ENCODE data around the gene MICB.
"Not testable (repeated sequence)": the region's sequence is repeated elsewhere in the genome, so short reads cannot be mapped to it uniquely, and the experiment has no call there.

Gene MICB

GRCh38 chr6:31497531-31498476, at the start of gene MICB:
Gene MICB, plus strand, starts transcription at chr6:31498145. Its CDS starts 49 bp downstream, at chr6:31498194.
- peak; percentile 73 for DNase-seq

DNA sequence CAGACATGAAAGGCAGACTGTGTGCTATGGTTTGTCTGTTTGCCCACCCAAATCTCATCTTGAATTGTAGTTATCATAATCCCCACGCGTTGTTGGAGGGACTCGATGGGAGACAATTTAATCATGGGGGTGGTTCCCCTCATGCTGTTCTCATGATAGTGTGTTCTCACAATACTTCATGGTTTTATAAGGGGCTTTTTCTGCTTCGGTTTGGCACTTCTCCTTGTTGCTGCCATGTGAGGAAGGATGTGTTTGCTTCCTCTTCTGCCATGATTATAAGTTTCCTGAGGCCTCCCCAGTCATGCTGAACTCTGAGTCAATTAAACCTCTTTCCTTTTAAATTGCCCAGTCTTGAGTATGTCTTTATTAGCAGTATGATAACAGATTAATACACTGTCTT, 47.2 kb upstream of the MICB start:
- no peak for DNase-seq

- DNase-seq: no peak
Observed at GRCh38 chr6:31452859-31453258, 45.1 kb upstream of the MICB start.

DNA sequence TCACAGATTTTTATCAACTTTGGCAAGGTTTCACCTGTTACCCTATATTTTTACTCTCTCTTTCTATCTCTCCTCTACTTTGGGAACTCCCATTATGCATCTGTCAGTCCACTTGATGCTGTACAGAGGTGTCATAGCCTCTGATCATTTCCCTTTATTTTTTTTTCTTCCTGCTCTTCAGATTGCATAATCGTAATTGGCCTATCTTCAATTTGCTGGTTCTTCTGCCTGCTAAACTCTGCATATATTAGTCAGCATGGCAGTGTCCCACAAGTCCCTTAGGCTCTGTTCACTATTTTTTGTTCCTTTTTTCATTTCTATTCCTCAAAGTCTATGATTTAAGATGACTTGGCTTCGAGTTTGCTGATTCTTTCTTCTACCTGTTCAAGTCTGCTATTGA, 44.7 kb upstream of the MICB start:
- no peak for DNase-seq

- DNase-seq: not testable (repeated sequence)
Observed at GRCh38 chr6:31459864-31460263, 38.1 kb upstream of the MICB start.

- no peak for DNase-seq
Observed at GRCh38 chr6:31460361-31461025, 37.5 kb upstream of the MICB start.

DNA sequence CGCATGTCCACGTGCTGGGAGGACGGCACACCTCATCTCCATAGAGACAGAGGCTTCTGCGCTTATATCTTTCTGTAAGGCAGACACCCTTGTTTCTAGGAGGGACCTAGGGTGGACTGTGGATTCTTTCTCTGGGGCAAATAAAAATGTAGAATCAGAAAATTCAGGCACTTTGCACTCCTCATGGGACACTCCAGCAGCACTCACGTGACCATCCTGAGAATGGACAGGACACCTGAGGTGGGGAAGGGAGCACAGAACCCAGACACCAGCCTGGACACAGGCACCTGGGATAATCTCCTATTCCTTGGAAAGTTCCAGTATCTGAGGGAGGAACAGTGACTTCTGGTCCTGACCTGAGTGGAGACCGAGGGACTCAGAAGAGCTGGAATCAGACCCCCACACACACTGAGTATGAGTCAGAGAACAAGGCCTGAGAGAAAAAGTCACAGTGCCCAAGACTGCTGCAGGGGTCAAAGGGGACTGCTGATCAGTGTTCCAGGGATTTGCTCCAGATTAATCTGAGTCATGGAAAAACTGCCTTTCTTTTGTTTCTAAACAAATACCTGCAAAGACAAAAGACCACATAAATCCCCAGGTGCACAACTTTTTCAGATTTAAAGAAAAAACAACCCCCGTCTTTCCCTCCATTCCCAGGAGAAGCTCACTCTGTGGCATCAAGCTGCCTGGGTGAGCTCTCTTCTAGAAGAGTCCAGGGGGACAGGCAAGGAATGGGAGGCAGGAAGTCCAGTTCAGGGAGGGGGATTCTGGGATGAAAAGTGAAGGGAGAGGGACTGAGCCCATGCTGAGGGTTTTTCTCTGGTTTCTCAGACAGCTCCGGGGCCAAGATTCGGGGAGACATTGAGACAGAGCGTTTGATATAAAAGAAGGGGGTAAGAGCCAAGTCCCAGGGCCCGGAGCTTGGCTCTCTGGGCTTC, 35.6 kb upstream of the MICB start:
- DNase-seq: no peak

- DNase-seq: peak; percentile 86
Observed at GRCh38 chr6:31462964-31463870, 34.7 kb upstream of the MICB start.

DNA sequence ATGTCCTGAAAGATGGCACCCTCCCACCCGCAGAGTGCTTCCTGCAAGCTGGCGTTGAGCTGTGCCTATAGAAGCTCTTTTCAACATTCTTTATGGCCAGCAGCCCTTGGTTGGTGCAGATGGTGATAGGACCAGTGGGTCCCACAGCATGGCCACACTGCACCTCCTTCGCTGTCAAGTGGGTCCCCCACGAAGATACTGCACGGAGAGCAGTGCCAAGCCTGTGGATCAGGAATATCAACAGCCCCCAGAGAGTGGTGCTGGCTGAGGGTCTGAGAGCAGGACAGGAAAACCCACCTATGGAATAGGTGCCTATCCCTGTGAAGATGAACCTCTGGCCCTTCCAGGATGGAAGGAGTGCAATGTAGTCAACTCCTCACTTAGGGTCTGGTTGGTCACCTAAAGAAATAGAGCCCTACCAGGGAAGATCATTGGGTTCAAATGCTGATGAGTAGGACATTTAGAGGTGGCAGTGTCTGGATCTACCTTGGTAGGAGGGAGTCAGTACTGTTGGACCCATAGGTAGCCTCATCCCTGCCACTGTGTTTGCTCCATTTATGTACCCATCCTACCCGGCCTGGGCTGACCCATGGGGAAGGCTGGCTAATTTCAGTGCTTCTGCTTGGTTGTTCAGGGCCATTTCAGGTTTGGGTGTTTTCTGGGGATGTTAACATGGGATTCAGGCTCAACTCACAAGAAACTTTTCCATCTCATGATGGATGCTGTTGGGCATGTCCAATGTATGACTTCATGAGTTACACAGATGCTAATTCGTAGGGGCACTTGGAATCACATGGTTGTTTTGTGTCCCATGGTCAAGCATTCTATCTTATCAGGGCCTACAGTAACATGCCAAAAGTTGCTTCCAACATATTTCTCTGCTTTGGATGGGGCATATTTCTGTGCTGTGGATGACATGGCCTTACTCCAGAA, 33.4 kb upstream of the MICB start:
- no peak for DNase-seq

DNA sequence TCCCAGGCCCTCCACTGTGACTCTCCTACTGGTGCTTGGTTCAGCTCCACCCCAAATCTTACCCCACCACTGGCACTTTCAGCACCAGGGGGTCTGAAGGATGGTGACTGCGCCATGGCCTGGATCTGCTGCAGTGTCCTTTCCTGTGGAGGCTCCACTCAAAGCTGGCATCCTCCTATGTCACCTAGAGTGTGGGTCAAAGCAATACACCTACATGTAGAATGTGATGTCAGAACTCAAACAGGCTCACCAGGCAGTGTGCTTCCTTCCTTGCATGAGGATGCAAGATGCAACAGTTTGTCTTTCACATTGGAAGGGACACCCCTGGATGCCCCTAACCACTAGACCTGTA, 32.8 kb upstream of the MICB start:
- DNase-seq: no peak

GRCh38 chr6:31465718-31466117, 32.2 kb upstream of the MICB start:
- no peak for DNase-seq

DNA sequence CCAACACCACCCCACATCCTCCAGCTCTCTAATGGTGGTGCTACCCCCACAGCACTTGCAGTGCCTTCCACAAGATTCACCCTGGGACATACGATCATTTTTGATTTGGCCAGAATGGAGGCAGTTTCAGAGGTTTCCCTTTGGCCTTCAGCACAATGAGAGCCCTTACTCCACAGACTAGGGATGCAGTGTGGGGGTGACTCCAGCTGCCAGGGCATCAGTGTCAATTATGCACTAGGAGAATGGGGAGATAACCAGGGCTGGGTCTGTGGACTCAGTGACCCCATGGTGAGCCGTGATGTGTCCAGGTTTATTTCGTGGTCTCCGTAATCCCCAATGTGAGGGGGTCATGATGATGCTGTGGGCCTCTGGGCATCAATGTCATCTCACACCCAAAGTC, 31.5 kb upstream of the MICB start:
- DNase-seq: no peak

DNA sequence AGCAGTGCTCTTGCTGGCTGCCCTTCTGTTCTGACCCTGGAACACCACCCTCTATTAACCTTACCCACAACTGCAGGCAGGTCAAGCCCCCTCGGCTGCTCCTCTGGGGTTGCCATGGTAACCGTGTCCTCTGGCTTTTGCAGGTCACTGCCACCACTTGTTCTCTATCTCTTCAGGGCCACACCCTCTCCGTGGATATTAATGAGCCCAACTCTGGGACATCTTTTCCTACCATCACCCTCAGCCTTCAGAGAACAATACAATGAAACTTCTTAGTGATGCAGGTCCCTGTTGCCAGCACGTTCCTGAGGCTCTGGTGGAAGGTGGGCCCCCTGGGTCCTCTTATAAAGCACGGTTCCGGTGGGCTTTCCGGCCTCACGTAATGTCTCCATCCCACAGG, 30.8 kb upstream of the MICB start:
- no peak for DNase-seq

GRCh38 chr6:31468311-31468710, 29.6 kb upstream of the MICB start:
- no peak for DNase-seq

GRCh38 chr6:31470801-31471200, 27.1 kb upstream of the MICB start:
- DNase-seq: no peak

DNA sequence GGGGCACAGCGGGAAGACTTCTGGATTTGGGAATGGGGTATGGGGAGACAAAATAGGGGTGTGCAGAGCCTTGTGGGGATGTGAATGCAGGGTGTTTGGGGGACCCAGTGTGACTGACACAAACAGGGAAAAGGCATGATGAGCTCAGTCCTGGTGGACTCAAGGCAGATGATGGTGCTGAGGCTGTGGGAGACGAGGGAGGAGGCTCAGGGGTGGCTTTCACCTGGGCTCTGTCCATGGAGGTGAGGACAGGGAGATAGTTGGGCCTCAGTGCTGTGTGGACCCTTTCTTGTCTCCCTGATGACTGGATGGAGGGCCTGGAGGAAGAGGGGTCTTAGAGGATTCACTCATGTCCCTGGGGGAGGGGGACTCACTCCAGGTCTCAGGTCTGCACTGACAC, 26.2 kb upstream of the MICB start:
- no peak for DNase-seq

- no peak for DNase-seq
Observed at GRCh38 chr6:31472259-31472658, 25.7 kb upstream of the MICB start.

GRCh38 chr6:31473244-31473643, 24.7 kb upstream of the MICB start:
- no peak for DNase-seq

GRCh38 chr6:31473780-31474761, 23.9 kb upstream of the MICB start:
- no peak for DNase-seq

DNA sequence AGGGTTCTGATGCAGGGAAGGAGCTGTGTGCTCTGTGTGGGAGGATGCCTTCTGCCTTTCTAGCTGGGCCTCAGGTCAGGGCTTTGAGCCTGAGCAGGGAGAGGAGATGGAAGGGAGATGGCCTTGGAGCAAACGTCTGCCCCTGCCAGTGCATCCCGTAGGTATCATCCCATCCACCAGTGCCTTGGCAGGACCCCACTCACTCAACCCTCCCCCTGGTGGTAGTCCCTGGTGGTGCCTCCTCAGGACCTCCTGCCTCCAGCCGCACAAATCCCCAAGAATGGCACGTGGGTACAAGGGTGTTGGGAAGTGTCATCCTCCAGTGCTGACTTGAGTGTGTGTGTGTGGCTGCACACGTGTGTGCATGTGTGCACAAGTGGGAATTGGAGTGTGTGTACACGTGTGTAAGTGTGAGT, 23.1 kb upstream of the MICB start:
- DNase-seq: no peak

Data from activated CD4-positive, CD25-positive, alpha-beta regulatory T cell treated with anti-CD3 and anti-CD28 coated beads, Interleukin-2, amount 50 U/mL, for 72 hours (primary cell).